Esophagus muscularis mucosa (tissue), 4 donors: ENCODE results near the gene STARD9. TPM values are rescaled to one million over a fixed set of nuclear protein-coding genes. Genes with fewer than 3 reads are reported as not detected.

Experiments
- DNase-seq: peaks from one replicate; pipeline ENCODE4 v3.0.0-alpha.2; 2017; ENCODE audit errors: extremely low spot score
- H3K27ac ChIP-seq, 4 donors: fragments of 200-600 bp; sonication (generic); replicated peaks in 1 of 4; 1 replicate in 3 of 4; 2 replicates in 1 of 4; pipeline ENCODE4 v1.5.1; 2016 to 2019; ENCODE audit warnings: mild to moderate bottlenecking in 1 of 4
- H3K27me3 ChIP-seq, 4 donors: fragments of 200-600 bp; sonication (generic); one replicate each; pipeline versions ENCODE4 v1.5.1 to v1.6.0; 2016 to 2019
- H3K36me3 ChIP-seq, 4 donors: fragments of 200-600 bp; sonication (generic); one replicate each; pipeline ENCODE4 v1.5.1; 2016 to 2019
- H3K4me1 ChIP-seq, 4 donors: fragments of 200-600 bp; sonication (generic); one replicate each; pipeline ENCODE4 v1.5.1; 2016 to 2019
- H3K4me3 ChIP-seq, 4 donors: fragments of 200-600 bp; sonication (generic); 1 replicate in 2 of 4; 2 replicates in 2 of 4; pipeline ENCODE4 v1.5.1; 2016 to 2019; ENCODE audit warnings: mild to moderate bottlenecking in 4 of 4, moderate library complexity in 1 of 4
- H3K9me3 ChIP-seq, 4 donors: fragments of 200-600 bp; sonication (generic); 1 replicate in 3 of 4; 2 replicates in 1 of 4; pipeline ENCODE4 v1.5.1; 2016 to 2019
- EP300 ChIP-seq: sonication (generic); formaldehyde crosslinking; IDR thresholded peaks from one replicate; pipeline ENCODE4 v1.6.1; 2017; ENCODE audit warnings: antibody characterized with exemption
- POLR2A ChIP-seq: fragments of 450-650 bp; IDR thresholded peaks from one replicate; pipeline ENCODE4 v1.6.1; 2017; ENCODE audit warnings: antibody characterized with exemption, moderate library complexity, mild to moderate bottlenecking, low read depth
- POLR2AphosphoS5 ChIP-seq, 2 donors: sonication (generic); formaldehyde crosslinking; IDR thresholded peaks; one replicate each; pipeline ENCODE4 v1.6.1; 2017; ENCODE audit warnings: antibody characterized with exemption in 2 of 2
- WGBS: methylation state at CpG from one replicate; pipeline ENCODE4 v1.1.5; 2018; 5-methylcytosine and 5-hydroxymethylcytosine counted together
- intact Hi-C: fragments of 100-400 bp; cut with DNase I; formaldehyde crosslinking; loops from one replicate; pipeline ENCODE4 v1.15.1; 2023
- total RNA-seq, 4 donors: library from RNA; depleted of rRNA; stranded (reverse); fragments of >200 nt; gene quantifications; one replicate each; pipeline versions ENCODE4 v1.1.0 to v1.2.1, GENCODE V29; 2016
- TF ChIP-seq, protein P1 (sequence below), 3 experiments: fragments of 200-600 bp in 2 of 3; fragments of 450-650 bp in 1 of 3; sonication (generic) in 2 of 3; IDR thresholded peaks; one replicate each; pipeline ENCODE4 v1.5.1; 2017 to 2019; ENCODE audit warnings: antibody characterized with exemption in 3 of 3, mild to moderate bottlenecking in 2 of 3, moderate library complexity in 1 of 3

STARD9 gene
- total RNA-seq, 4 donors from 2014 or later, result 14.2 to 46.9 (median 33.3) TPM

DNA sequence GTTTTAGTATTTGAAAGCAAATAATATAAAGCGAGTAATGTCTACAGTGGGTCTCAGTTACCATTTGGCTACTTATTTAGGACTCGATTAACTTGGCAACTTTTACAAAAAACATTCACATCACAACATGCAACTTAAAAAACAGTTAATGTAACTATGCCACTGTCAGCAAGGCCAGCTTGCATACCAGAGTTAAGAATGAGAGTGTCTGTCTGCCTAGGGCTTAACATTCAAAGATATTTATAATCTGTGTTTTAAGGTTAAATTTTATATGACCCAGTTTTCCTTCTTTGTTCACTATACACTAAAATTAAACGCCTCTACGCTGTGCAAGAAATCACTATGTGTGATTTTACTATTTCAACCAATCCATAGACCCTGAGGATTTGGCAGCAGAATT lies 166.7 kb downstream of the STARD9 start:
- WGBS, result 85% methylated on average over 4 of the region's 4 CpGs

DNA sequence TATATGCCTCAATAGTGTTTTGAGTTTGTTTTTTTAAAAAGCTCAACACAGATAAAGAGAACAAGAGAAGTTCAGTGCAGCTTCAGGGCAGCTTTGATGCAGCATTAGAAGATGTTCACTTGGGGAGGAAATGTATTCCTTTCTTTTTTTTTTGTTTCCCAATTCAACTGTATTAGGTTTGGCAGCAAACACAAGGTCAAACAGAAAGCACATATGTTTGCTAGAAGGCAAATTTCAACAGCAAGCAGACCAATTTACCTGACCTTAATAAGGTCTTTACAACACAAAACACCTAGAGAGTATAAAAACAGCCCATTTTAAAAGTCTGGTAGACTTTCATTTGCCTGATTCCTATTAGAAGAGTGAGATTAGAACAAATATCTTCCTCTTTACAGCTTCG lies 168.8 kb downstream of the STARD9 start:
- TF ChIP-seq EP300 (no peak), POLR2AphosphoS5 (IDR thresholded peaks at IDR 0.05) (no peak), POLR2A (no peak)
- TF ChIP-seq, protein P1, sequence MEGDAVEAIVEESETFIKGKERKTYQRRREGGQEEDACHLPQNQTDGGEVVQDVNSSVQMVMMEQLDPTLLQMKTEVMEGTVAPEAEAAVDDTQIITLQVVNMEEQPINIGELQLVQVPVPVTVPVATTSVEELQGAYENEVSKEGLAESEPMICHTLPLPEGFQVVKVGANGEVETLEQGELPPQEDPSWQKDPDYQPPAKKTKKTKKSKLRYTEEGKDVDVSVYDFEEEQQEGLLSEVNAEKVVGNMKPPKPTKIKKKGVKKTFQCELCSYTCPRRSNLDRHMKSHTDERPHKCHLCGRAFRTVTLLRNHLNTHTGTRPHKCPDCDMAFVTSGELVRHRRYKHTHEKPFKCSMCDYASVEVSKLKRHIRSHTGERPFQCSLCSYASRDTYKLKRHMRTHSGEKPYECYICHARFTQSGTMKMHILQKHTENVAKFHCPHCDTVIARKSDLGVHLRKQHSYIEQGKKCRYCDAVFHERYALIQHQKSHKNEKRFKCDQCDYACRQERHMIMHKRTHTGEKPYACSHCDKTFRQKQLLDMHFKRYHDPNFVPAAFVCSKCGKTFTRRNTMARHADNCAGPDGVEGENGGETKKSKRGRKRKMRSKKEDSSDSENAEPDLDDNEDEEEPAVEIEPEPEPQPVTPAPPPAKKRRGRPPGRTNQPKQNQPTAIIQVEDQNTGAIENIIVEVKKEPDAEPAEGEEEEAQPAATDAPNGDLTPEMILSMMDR (IDR thresholded peaks at IDR 0.05), result no peak
- Histone ChIP-seq H3K4me3 (no peak overlapping the region), H3K36me3 (peaks cover 0 to 20% (median 12%) of the 10 kb centered on the region in 4 donors), H3K27me3 (no peaks in the 10 kb centered on the region), H3K27ac (no peak overlapping the region), H3K4me1 (no peaks in the 10 kb centered on the region), H3K9me3 (no peaks in the 10 kb centered on the region)
- WGBS, result 86% methylated on average over 1 of the region's 1 CpG
- no peak for DNase-seq
- intact Hi-C loops, result no loop called here

More for the DNA sequence above, 166.7 kb downstream of the STARD9 start:
- no peak overlapping the region for H3K4me3 ChIP-seq
- peaks cover 7 to 13% (median 10%) of the 10 kb centered on the region in 4 donors for H3K4me1 ChIP-seq
- H3K9me3 ChIP-seq, result no peaks in the 10 kb centered on the region
- H3K27ac ChIP-seq, result no peak overlapping the region
- H3K36me3 ChIP-seq, result peaks cover 0 to 20% (median 12%) of the 10 kb centered on the region in 4 donors
- TF ChIP-seq POLR2A, result no peak
- TF ChIP-seq, protein P1 (IDR thresholded peaks at IDR 0.05), result no peak
- TF ChIP-seq EP300, result no peak
- DNase-seq, result no peak
- no peaks in the 10 kb centered on the region for H3K27me3 ChIP-seq
- intact Hi-C loops, result no loop called here

DNA sequence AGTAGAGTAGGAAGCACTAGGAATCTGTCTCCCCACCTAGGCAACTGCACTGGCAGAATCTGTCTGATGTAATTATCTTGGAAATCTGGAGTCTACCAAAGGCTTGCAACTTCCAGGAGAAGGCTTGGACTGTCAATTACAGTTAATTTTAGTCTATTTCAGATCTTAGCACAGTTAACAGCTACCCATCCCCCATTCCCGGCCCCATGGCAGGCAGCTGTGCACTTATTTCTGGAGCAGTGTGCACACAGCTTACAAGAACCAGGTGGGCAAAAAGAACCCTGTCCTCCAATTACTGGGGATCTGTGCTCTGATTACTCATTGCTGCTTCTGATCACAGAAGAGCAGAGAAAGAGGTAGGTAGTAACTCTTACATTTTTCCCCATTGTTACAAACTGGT lies 173.9 kb downstream of the STARD9 start:
- no peak for DNase-seq
- H3K36me3 ChIP-seq, result peaks cover 11 to 53% (median 36%) of the 10 kb centered on the region in 4 donors
- H3K9me3 ChIP-seq, result no peaks in the 10 kb centered on the region
- H3K27ac ChIP-seq, result no peak overlapping the region
- H3K4me1 ChIP-seq, result no peaks in the 10 kb centered on the region
- TF ChIP-seq POLR2A (no peak), POLR2AphosphoS5 (IDR thresholded peaks at IDR 0.05) (no peak), EP300 (no peak)
- TF ChIP-seq, protein P1 (IDR thresholded peaks at IDR 0.05), result no peak
- intact Hi-C loops, result no loop called here
- no peak overlapping the region for H3K4me3 ChIP-seq
- H3K27me3 ChIP-seq, result no peaks in the 10 kb centered on the region
- 100% methylated on average over 1 of the region's 1 CpG for WGBS

DNA sequence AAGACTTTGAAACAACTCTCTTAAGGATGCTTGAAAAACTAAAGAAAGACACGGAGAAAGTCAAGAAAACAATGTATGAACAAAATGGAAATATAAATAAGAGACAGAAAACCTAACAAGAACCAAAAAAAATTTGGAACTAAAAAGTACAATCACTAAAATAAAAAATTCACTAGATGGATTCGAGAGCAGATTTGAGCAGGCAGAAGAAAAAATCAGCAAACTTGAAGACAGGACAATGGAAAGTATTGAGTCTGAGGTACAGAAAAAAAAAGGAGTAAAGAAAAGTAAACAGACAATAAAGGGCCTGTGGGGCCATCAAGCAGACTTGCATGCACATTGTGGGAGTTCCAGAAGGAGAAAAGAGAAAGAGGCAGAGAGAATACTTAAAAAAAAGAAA lies 174.9 kb downstream of the STARD9 start:
- Histone ChIP-seq H3K9me3 (no peaks in the 10 kb centered on the region), H3K27ac (no peak overlapping the region), H3K27me3 (no peaks in the 10 kb centered on the region), H3K36me3 (peaks cover 11 to 46% (median 31%) of the 10 kb centered on the region in 4 donors), H3K4me3 (no peak overlapping the region), H3K4me1 (no peaks in the 10 kb centered on the region)
- WGBS, result 99% methylated on average over 2 of the region's 2 CpGs
- intact Hi-C loops, result no loop called here
- DNase-seq, result no peak
- TF ChIP-seq, protein P1 (IDR thresholded peaks at IDR 0.05), result no peak
- no peak for TF ChIP-seq POLR2AphosphoS5 (IDR thresholded peaks at IDR 0.05)
- no peak for TF ChIP-seq POLR2A
- TF ChIP-seq EP300, result no peak

DNA sequence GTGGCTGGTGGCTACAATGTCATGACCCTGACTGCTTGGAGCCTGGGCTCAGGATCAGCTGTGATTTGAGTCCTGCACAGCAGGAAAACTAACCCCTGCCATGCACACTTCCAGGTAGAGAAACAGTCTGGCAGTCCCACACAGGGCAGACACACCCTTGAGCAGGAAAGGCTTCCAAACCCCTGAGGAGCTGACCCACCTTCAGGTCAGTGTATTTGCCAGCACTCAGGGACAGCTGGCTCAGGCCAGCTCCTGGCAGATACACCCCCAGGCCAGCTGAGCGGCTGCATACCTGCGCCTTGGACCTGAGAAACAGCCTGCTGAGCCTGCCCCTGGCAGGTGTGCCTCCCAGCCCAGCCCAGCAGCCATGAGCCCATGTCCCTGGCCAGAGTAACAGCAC lies 183.7 kb downstream of the STARD9 start:
- H3K4me1 ChIP-seq, result no peaks in the 10 kb centered on the region
- DNase-seq, result no peak
- H3K36me3 ChIP-seq, result peaks cover 0 to 13% (median 6%) of the 10 kb centered on the region in 4 donors
- no peak overlapping the region for H3K4me3 ChIP-seq
- no peak overlapping the region for H3K27ac ChIP-seq
- intact Hi-C loops, result no loop called here
- no peaks in the 10 kb centered on the region for H3K27me3 ChIP-seq
- WGBS, result no CpG with 5 or more reads among the region's 2 CpGs
- TF ChIP-seq POLR2AphosphoS5 (IDR thresholded peaks at IDR 0.05) (no peak), EP300 (no peak), POLR2A (no peak)
- TF ChIP-seq, protein P1 (IDR thresholded peaks at IDR 0.05), result no peak
- H3K9me3 ChIP-seq, result peaks cover 0 to 10% (median 8%) of the 10 kb centered on the region in 4 donors
